Measurements from ENCODE around the gene XK. TPM values are rescaled to one million over a fixed set of nuclear protein-coding genes. Genes with fewer than 3 reads are reported as not detected.

Gene XK
- total RNA-seq, 4 donors from 2014 or later, result 0.09 to 0.38 (median 0.16) TPM; not detected in 1

- no peak for DNase-seq (ENCODE audit: low spot score)
- no peak for ATAC-seq (ENCODE audit: low FRiP score)
- TF ChIP-seq CTCF (IDR thresholded peaks at IDR 0.05), result no peak
Observed at GRCh38 chrX:37666516-37666915, 19.1 kb upstream of the XK start.

DNA sequence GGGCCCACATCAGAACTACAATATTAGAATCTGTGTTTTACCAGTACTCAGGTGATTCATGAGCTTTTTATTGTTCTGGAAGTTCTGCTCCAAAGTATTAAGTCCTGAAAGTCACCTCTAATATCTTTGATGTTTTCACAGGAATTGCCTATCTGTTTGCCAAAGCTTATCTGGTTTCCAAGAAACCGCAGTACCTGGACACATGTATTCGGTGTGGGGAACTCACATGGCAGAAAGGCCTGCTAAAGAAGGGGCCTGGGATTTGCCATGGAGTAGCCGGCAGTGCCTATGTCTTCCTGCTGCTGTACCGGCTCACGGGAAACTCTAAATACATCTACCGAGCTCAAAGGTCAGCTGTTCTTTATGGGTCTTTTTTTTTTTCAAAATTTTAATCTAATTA is 18.4 kb upstream of the XK start:
- TF ChIP-seq CTCF (IDR thresholded peaks at IDR 0.05), result no peak
- no peak for ATAC-seq (ENCODE audit: low FRiP score)
- DNase-seq (ENCODE audit: low spot score), result no peak

DNA sequence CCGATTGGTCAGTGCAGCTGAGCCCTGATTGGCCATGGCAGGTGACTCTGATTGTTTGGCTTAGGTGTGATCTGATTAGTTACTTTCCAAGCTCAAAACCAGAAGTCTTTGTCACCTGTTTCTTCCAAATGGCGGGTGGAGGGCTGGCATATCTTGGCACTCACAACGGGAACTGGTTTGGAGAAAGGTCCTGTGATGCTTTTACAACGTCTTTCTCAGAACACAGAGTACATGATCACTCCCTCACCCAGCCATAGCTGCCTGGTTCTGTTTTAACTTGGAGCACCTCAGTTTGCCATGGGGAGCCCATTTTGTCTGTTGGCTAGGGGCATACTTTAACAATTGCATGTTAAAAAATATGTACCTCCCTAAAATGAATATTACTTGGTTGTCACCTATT is 13.0 kb upstream of the XK start:
- DNase-seq (ENCODE audit: low spot score), result no peak
- TF ChIP-seq CTCF (IDR thresholded peaks at IDR 0.05), result no peak
- ATAC-seq (ENCODE audit: low FRiP score), result no peak

DNA sequence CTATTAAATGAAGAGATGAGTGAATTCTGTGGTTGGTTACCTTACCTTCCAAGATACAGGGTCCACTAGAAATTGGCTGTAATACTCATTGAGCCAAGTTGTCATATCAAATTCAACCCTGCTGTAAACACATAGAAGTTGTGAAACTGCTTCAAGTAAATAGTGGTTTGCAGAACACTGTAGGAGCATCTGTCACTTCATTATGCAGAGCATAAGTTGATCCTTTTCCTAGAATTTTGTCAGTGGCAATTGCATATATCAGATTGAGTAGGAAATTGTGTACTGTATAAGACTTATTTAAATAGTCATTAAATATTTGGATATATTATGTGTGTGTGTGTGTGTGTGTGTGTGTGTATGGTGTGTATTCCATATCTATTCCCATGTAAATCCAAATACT is 8.8 kb upstream of the XK start:
- no peak for TF ChIP-seq CTCF (IDR thresholded peaks at IDR 0.05)
- ATAC-seq (ENCODE audit: low FRiP score), result no peak
- no peak for DNase-seq (ENCODE audit: low spot score)

DNA sequence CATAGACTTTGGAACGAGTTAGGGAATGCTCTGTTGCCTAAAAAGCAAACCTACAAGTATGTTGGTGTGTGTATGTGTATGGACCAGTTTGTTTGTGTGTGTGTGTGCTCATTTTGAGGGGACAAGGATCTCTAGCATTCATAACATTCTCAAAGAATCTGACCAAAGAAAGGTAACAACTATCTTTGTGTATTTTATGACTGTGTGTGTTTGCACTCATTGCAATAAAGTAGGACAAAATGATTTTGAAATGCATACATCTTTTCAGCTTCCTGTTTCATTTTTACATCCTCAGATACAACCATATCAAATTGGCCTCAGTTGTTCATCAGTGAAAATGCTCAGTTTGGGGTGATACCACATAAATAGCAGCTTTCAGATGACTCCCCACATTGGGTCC is 8.3 kb upstream of the XK start:
- ATAC-seq (ENCODE audit: low FRiP score) (no peak), DNase-seq (ENCODE audit: low spot score) (no peak)
- no peak for TF ChIP-seq CTCF (IDR thresholded peaks at IDR 0.05)

GRCh38 chrX:37677765-37678164 is 7.8 kb upstream of the XK start:
- no peak for TF ChIP-seq CTCF (IDR thresholded peaks at IDR 0.05)
- DNase-seq (ENCODE audit: low spot score), result no peak
- no peak for ATAC-seq (ENCODE audit: low FRiP score)

GRCh38 chrX:37678574-37678973 is 7.0 kb upstream of the XK start:
- ATAC-seq (ENCODE audit: low FRiP score) (no peak), DNase-seq (ENCODE audit: low spot score) (no peak)
- no peak for TF ChIP-seq CTCF (IDR thresholded peaks at IDR 0.05)

All from omental fat pad (tissue), 4 donors.